NCI-H128 (cell line): ENCODE results near the gene FTO.
"Not testable (repeated sequence)": the region's sequence is repeated elsewhere in the genome, so short reads cannot be mapped to it uniquely, and the experiment has no call there.

Experiments used
- DNase-seq: peaks from one replicate; lab custom pipeline; 2025; ENCODE audit not compliant: unreplicated experiment; lab: John Stamatoyannopoulos, UW

Gene FTO

GRCh38 chr16:54169112-54169511 lies 465.2 kb downstream of the FTO start:
- no peak for DNase-seq

GRCh38 chr16:54171626-54172537 lies 467.9 kb downstream of the FTO start:
- no peak for DNase-seq

- no peak for DNase-seq
Measured at GRCh38 chr16:54173490-54173889, 469.5 kb downstream of the FTO start.

GRCh38 chr16:54174201-54174600 lies 470.2 kb downstream of the FTO start:
- DNase-seq, result no peak

GRCh38 chr16:54174750-54175149 lies 470.8 kb downstream of the FTO start:
- no peak for DNase-seq

GRCh38 chr16:54175169-54175551 lies 471.2 kb downstream of the FTO start:
- DNase-seq, result no peak

GRCh38 chr16:54175552-54176375 lies 471.8 kb downstream of the FTO start:
- DNase-seq, result no peak

- DNase-seq, result no peak
Measured at GRCh38 chr16:54176376-54176901, 472.5 kb downstream of the FTO start.

GRCh38 chr16:54177052-54177861 lies 473.3 kb downstream of the FTO start:
- no peak for DNase-seq

- no peak for DNase-seq
Measured at GRCh38 chr16:54177862-54178477, 474.0 kb downstream of the FTO start.

GRCh38 chr16:54178478-54178976 lies 474.6 kb downstream of the FTO start:
- DNase-seq, result peak; percentile 32

- no peak for DNase-seq
Measured at GRCh38 chr16:54180421-54181359, 476.7 kb downstream of the FTO start.

- not testable (repeated sequence) for DNase-seq
Measured at GRCh38 chr16:54181683-54182329, 477.9 kb downstream of the FTO start.

GRCh38 chr16:54185045-54185444 lies 481.1 kb downstream of the FTO start:
- no peak for DNase-seq

GRCh38 chr16:54191163-54191562 lies 487.2 kb downstream of the FTO start:
- no peak for DNase-seq

GRCh38 chr16:54191592-54191991 lies 487.6 kb downstream of the FTO start:
- DNase-seq, result no peak

GRCh38 chr16:54193013-54193664 lies 489.2 kb downstream of the FTO start:
- no peak for DNase-seq

GRCh38 chr16:54193665-54194333 lies 489.8 kb downstream of the FTO start:
- DNase-seq, result peak; percentile 51
